Activated CD4-positive, alpha-beta memory T cell treated with anti-CD3 and anti-CD28 coated beads, Interleukin-2, amount 10 ng/mL, durations not matched to agents 7 days and 5 days (primary cell): ENCODE measurements around the gene PDCD4. TPM values are rescaled to one million over a fixed set of nuclear protein-coding genes. Genes with fewer than 3 reads are reported as not detected.

Source experiments
- CTCF ChIA-PET: fragments of 350-600 bp; sonication (Branson Sonifier 250); formaldehyde crosslinking; loops from one replicate; lab custom pipeline; 2021; ENCODE audit warnings: antibody characterized with exemption, inconsistent platforms; lab: Charles Lee
- POLR2A ChIA-PET: fragments of 350-600 bp; sonication (Branson Sonifier 250); formaldehyde crosslinking; loops from one replicate; lab custom pipeline; 2021; ENCODE audit warnings: antibody characterized with exemption; lab: Charles Lee
- DNase-seq: peaks from one replicate; pipeline ENCODE4 v3.0.0-alpha.2; 2020
- H3K27ac Mint-ChIP-seq: one replicate; pipeline ENCODE4 v1.8.0; 2021; ENCODE audit warnings: mild to moderate bottlenecking, mixed read lengths
- H3K27me3 Mint-ChIP-seq: one replicate; pipeline ENCODE4 v1.8.0; 2021; ENCODE audit warnings: mixed read lengths
- H3K36me3 Mint-ChIP-seq: one replicate; pipeline ENCODE4 v1.8.0; 2021; ENCODE audit warnings: low read depth, mixed read lengths
- H3K4me1 Mint-ChIP-seq: one replicate; pipeline ENCODE4 v1.8.0; 2021; ENCODE audit warnings: mixed read lengths
- H3K4me3 Mint-ChIP-seq: one replicate; pipeline ENCODE4 v1.8.0; 2021; ENCODE audit warnings: mild to moderate bottlenecking, mixed read lengths
- H3K9me3 Mint-ChIP-seq: one replicate; pipeline ENCODE4 v1.8.0; 2021; ENCODE audit warnings: mixed read lengths
- total RNA-seq, 2 experiments: library from RNA; stranded (reverse); gene quantifications; one replicate each; pipeline ENCODE4 v1.2.3, GENCODE V29; 2021

The PDCD4 gene
- total RNA-seq, 2 experiments from 2014 or later: 105 to 109 TPM

DNA sequence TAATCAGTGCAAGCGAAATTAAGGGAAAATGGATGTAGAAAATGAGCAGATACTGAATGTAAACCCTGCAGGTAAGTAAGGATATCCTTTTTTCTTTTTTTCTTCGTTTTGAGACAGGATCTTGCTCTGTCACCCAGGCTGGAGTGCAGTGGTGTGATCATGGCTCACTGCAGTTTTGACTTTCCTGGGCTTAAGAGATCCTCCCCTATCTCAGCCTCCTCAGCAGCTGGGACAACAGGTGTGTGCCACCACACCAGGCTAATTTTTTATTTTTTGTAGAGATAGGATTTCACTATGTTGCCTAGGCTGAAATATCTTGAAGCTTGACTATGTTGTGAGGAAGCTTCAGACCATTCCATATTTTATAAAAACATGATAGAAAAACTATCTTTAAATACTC, 4.3 kb downstream of the PDCD4 start:
- ChIA-PET POLR2A (interaction anchor here (0.8 to 1.8 kb wide), 4 partner anchors 11 to 101 kb away, joined by 3 to 7 read pairs (median 6); no protein-coding TSS in a partner anchor), CTCF (interaction anchor here (0.9 to 2.0 kb wide), 3 partner anchors 16 to 18 kb away, joined by 3 to 6 read pairs (median 3); no protein-coding TSS in a partner anchor)
- no peak overlapping the region for H3K27ac Mint-ChIP-seq
- H3K9me3 Mint-ChIP-seq: no peaks in the 10 kb centered on the region
- H3K36me3 Mint-ChIP-seq: peaks cover 42% of the 10 kb centered on the region
- no peaks in the 10 kb centered on the region for H3K27me3 Mint-ChIP-seq
- H3K4me3 Mint-ChIP-seq: no peak overlapping the region
- no peak for DNase-seq
- peaks cover 31% of the 10 kb centered on the region for H3K4me1 Mint-ChIP-seq

DNA sequence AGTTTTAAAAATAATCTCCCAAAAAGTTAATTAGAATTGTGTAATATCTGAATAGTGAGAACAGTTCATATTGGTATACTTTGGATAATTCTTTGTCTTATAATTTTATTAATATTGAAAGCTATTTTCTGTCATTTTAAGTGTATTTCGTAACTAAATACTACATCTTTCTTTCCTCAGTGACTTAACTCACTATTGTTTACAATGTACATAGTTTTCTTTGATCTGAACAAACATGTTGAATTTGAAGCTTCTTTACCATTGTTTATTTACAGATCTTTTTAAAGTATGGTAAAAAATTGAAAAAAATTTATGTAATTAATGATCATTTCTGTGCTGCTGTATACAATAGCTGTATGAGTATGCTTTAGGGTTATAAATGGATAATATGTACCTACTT, 5.1 kb downstream of the PDCD4 start:
- DNase-seq: no peak
- H3K4me3 Mint-ChIP-seq: no peak overlapping the region
- H3K9me3 Mint-ChIP-seq: no peaks in the 10 kb centered on the region
- no peaks in the 10 kb centered on the region for H3K27me3 Mint-ChIP-seq
- no peak overlapping the region for H3K27ac Mint-ChIP-seq
- ChIA-PET CTCF (interaction anchor here (1.1 to 2.0 kb wide), 3 partner anchors 15 to 199 kb away, joined by 3 to 6 read pairs (median 3); no protein-coding TSS in a partner anchor), POLR2A (interaction anchor here (1.2 to 1.8 kb wide), 3 partner anchors 12 to 102 kb away, joined by 4 to 7 read pairs (median 7); no protein-coding TSS in a partner anchor)
- H3K36me3 Mint-ChIP-seq: peaks cover 47% of the 10 kb centered on the region
- peaks cover 30% of the 10 kb centered on the region for H3K4me1 Mint-ChIP-seq

DNA sequence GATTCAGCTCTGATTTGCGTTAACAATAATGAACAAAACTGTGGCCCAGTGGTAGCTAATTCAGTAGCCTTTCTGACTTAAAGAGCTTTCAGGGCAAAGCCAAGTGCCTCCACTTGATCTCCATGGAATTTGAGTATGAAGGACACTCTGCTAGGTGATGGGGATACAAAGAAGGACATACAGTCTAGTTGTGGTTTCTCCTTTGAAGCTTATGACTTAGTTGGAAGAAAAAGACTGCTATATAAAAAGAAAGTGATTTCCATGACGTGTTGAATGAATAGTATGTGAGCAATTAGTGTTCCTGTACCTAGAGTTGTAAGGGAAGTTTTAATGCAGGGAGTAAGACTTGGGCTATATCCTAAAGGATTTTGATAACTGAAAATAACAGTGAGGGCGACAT, 8.3 kb downstream of the PDCD4 start:
- H3K4me3 Mint-ChIP-seq: no peak overlapping the region
- no peak for DNase-seq
- peaks cover 67% of the 10 kb centered on the region for H3K36me3 Mint-ChIP-seq
- peaks cover 36% of the 10 kb centered on the region for H3K4me1 Mint-ChIP-seq
- ChIA-PET CTCF (interaction anchor here (1.4 kb wide), 1 partner anchor 12 kb away, joined by 5 read pairs; no protein-coding TSS in a partner anchor), POLR2A (interaction anchor here (1.0 to 1.6 kb wide), 4 partner anchors 10 to 22 kb away, joined by 3 read pairs; no protein-coding TSS in a partner anchor)
- no peaks in the 10 kb centered on the region for H3K9me3 Mint-ChIP-seq
- H3K27ac Mint-ChIP-seq: no peak overlapping the region
- no peaks in the 10 kb centered on the region for H3K27me3 Mint-ChIP-seq

DNA sequence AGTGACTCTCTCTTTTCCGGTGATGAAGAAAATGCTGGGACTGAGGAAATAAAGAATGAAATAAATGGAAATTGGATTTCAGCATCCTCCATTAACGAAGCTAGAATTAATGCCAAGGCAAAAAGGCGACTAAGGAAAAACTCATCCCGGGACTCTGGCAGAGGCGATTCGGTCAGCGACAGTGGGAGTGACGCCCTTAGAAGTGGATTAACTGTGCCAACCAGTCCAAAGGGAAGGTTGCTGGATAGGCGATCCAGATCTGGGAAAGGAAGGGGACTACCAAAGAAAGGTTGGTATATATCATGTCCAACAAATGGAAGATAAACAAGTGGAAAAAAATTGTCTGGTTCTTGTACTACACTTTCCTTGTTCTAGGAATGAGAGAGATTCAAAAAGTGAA, 9.5 kb downstream of the PDCD4 start:
- no peaks in the 10 kb centered on the region for H3K27me3 Mint-ChIP-seq
- peaks cover 68% of the 10 kb centered on the region for H3K36me3 Mint-ChIP-seq
- no peak overlapping the region for H3K4me3 Mint-ChIP-seq
- peaks cover 38% of the 10 kb centered on the region for H3K4me1 Mint-ChIP-seq
- ChIA-PET CTCF (interaction anchor here (0.8 kb wide), 1 partner anchor 135 kb away, joined by 3 read pairs; no protein-coding TSS in a partner anchor), POLR2A (interaction anchor here (1.0 to 2.0 kb wide), 3 partner anchors 10 to 103 kb away, joined by 3 to 5 read pairs (median 4); partner anchors contain the start of gene PDCD4)
- H3K9me3 Mint-ChIP-seq: no peaks in the 10 kb centered on the region
- H3K27ac Mint-ChIP-seq: no peak overlapping the region
- DNase-seq: no peak

DNA sequence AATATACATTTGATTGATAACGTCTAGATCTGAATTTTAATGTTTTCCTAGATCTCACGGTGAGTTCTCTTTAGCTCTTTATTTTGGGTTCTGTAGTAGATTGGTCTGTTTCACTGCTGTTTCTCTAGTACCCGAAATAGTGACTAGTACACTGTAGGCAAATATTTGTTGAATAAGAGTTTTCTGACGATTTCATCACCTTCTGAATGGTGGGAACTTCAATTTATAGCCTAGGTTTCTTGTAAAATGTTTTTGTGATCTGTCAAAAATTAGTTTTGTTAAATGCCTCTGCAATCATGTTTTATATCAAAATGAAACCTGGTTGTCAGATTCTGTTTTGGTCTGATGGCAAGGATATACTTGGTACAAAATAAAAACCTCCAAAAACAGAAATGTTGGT, 10.2 kb downstream of the PDCD4 start:
- H3K36me3 Mint-ChIP-seq: peaks cover 68% of the 10 kb centered on the region
- ChIA-PET CTCF (interaction anchor here (0.8 to 1.2 kb wide), 4 partner anchors 10 to 135 kb away, joined by 3 to 7 read pairs (median 3); partner anchors contain the start of gene PDCD4), POLR2A (interaction anchor here (1.1 to 3.0 kb wide), 5 partner anchors 9 to 37 kb away, joined by 4 to 15 read pairs (median 5); partner anchors contain the start of genes BBIP1, PDCD4 and SHOC2)
- H3K27ac Mint-ChIP-seq: no peak overlapping the region
- no peak overlapping the region for H3K4me3 Mint-ChIP-seq
- H3K27me3 Mint-ChIP-seq: no peaks in the 10 kb centered on the region
- DNase-seq: no peak
- no peaks in the 10 kb centered on the region for H3K9me3 Mint-ChIP-seq
- peaks cover 39% of the 10 kb centered on the region for H3K4me1 Mint-ChIP-seq

DNA sequence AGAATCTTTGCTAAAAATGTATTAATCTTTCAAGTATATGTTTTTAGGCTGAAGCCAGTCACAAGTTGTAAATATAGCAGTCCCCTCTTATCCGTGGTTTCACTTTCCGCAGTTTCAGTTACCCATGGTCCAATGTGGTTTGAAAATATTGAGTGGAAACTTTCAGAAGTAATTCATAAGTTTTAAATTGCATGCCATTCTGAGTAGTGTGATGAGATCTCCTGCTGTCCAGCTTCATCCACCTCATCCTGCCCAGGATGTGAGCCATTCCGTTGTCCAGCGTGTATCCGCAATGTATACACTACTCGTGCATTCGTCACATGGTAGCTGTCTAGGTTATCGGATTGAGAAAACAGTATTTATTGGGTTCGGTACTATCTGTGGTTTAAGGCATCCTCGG, 12.2 kb downstream of the PDCD4 start:
- Mint-ChIP-seq H3K4me3 (peak overlapping the region; percentile 60), H3K27ac (peak overlapping the region; percentile 40), H3K4me1 (peaks cover 41% of the 10 kb centered on the region), H3K36me3 (peaks cover 65% of the 10 kb centered on the region), H3K9me3 (no peaks in the 10 kb centered on the region), H3K27me3 (no peaks in the 10 kb centered on the region)
- no peak for DNase-seq
- CTCF ChIA-PET: interaction anchor here (1.9 kb wide), 1 partner anchor 138 kb away, joined by 5 read pairs; no protein-coding TSS in a partner anchor
- POLR2A ChIA-PET: interaction anchor here (1.1 to 3.0 kb wide), 4 partner anchors 10 to 26 kb away, joined by 3 to 15 read pairs (median 10); partner anchors contain the start of gene PDCD4

DNA sequence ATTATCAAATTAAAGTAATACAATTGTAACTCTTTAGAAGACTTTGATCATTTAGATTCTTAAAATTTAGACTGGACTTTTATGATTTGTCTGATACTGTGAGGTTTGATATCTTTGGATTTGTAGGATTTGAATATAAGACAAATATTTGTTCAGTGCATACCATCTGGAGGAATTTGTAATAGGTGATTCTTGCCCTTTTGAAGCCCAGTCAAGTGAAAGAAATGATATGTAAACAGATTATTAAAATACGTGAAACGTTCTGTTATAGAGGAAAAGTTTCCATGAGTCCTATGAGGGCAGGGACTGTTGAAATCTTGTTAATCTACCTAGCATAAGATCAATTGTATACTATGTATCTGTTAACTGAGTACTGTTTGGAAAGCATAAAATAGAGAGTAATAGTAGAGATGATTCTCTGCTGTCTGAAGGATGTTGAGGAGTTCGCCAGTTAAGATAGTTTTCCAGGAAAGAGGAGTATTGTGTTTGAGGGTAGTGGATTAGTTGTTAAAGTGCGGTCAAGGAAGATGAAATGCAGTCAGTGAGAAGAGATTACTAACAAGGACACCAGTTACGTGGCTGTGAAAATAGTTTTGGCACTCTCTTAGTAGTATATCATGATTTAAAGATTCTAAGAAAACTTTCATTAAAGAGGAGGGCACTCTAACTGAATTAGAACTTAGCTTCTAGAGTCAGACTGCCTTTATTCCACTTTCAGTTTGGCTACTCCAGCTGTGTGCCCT, 14.4 kb downstream of the PDCD4 start:
- Mint-ChIP-seq H3K36me3 (peaks cover 67% of the 10 kb centered on the region), H3K27ac (no peak overlapping the region), H3K9me3 (no peaks in the 10 kb centered on the region), H3K27me3 (no peaks in the 10 kb centered on the region), H3K4me3 (no peak overlapping the region), H3K4me1 (peaks cover 33% of the 10 kb centered on the region)
- DNase-seq: no peak
- ChIA-PET POLR2A (interaction anchor here (1.2 to 1.8 kb wide), 3 partner anchors 13 to 112 kb away, joined by 3 to 6 read pairs (median 4); partner anchors contain the start of gene PDCD4), CTCF (interaction anchor here (0.7 to 2.6 kb wide), 3 partner anchors 13 to 83 kb away, joined by 3 to 14 read pairs (median 4); partner anchors contain the start of gene PDCD4)

DNA sequence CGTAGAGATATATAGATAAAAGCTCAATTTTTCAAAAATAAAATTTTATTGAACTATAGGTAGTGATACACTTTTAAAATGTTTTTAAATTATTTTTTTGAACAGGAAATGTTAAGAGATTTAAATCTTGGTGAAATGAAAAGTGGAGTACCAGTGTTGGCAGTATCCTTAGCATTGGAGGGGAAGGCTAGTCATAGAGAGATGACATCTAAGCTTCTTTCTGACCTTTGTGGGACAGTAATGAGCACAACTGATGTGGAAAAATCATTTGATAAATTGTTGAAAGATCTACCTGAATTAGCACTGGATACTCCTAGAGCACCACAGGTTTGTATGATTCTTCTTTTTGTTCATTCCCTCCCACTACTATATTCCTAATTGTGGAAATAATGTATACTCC, 15.8 kb downstream of the PDCD4 start:
- DNase-seq: no peak
- Mint-ChIP-seq H3K27ac (no peak overlapping the region), H3K4me1 (peaks cover 24% of the 10 kb centered on the region), H3K27me3 (no peaks in the 10 kb centered on the region), H3K9me3 (no peaks in the 10 kb centered on the region), H3K36me3 (peaks cover 63% of the 10 kb centered on the region), H3K4me3 (no peak overlapping the region)
- POLR2A ChIA-PET: interaction anchor here (0.6 to 1.8 kb wide), 6 partner anchors 10 to 113 kb away, joined by 3 to 6 read pairs (median 3); partner anchors contain the start of genes BBIP1 and SHOC2
- CTCF ChIA-PET: interaction anchor here (0.8 to 2.6 kb wide), 5 partner anchors 10 to 148 kb away, joined by 3 to 14 read pairs (median 6); partner anchors contain the start of gene PDCD4

DNA sequence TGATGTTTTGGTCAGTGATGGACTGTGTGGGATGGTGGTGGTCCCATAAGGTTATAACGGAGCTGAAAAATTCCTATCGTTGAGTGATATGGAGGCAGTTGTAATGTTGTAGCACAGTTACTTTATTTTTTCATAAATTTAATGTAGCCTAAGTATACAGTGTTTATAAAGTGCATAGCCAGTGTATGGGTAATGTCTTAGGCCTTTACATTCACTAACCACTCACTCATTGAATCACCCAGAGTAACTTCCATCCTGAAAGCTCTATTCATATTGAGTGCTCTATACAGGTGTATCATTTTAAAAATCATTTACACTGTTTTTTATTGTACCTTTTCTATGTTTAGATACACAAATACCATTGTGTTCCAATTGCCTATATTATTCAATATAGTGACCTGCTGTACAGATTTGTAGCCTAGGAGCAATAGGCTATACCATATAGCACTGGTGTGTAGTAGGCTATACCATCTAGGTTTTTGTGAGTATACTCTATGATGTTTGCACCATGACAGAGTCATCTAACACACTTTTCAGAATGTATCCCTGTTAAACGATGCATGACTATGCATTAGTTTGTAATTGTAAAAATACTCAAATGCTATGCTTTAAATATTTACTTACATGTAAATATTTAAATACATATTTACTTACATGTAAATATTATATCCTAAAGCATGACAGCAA, 21.0 kb downstream of the PDCD4 start:
- POLR2A ChIA-PET: interaction anchor here (0.8 kb wide), 1 partner anchor 20 kb away, joined by 4 read pairs; no protein-coding TSS in a partner anchor
- Mint-ChIP-seq H3K36me3 (peaks cover 60% of the 10 kb centered on the region), H3K9me3 (no peaks in the 10 kb centered on the region), H3K4me3 (no peak overlapping the region), H3K27ac (no peak overlapping the region), H3K27me3 (no peaks in the 10 kb centered on the region), H3K4me1 (peaks cover 5% of the 10 kb centered on the region)
- CTCF ChIA-PET: interaction anchor here (0.8 to 4.4 kb wide), 14 partner anchors 10 to 220 kb away, joined by 3 to 27 read pairs (median 6); partner anchors contain the start of genes BBIP1 and SHOC2
- no peak for DNase-seq

DNA sequence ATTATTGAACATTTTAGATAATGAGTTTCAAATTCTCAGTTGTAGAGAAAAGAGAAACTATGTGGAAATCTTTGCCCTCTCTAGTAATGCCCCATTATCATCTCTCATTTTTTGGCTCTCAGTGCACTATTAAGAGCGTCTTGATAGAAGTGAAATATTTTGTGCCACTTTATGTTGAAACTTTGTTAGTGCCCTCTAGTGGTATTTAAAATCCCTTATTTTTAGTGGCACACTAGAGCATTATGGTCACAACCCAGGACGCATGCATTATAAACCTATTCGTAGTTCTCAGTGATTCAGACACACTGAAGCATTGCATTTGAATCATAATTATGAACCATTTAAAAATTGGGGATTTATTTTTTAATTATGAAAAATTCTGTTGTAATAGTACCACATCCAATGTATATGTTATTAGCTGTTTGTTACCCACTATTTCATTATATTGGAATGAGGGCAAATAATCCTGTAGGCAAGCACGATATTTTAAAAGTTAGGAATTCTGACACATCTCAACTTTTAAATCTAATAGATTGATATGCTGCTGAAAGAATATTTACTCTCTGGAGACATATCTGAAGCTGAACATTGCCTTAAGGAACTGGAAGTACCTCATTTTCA, 21.9 kb downstream of the PDCD4 start:
- H3K36me3 Mint-ChIP-seq: peaks cover 65% of the 10 kb centered on the region
- no peaks in the 10 kb centered on the region for H3K9me3 Mint-ChIP-seq
- POLR2A ChIA-PET: interaction anchor here (0.8 to 1.2 kb wide), 4 partner anchors 9 to 36 kb away, joined by 3 to 4 read pairs (median 3); no protein-coding TSS in a partner anchor
- no peaks in the 10 kb centered on the region for H3K27me3 Mint-ChIP-seq
- no peak for DNase-seq
- peaks cover 5% of the 10 kb centered on the region for H3K4me1 Mint-ChIP-seq
- H3K4me3 Mint-ChIP-seq: no peak overlapping the region
- CTCF ChIA-PET: interaction anchor here (0.6 to 4.4 kb wide), 20 partner anchors 9 to 283 kb away, joined by 3 to 27 read pairs (median 4); partner anchors contain the start of genes BBIP1 and SHOC2
- no peak overlapping the region for H3K27ac Mint-ChIP-seq

DNA sequence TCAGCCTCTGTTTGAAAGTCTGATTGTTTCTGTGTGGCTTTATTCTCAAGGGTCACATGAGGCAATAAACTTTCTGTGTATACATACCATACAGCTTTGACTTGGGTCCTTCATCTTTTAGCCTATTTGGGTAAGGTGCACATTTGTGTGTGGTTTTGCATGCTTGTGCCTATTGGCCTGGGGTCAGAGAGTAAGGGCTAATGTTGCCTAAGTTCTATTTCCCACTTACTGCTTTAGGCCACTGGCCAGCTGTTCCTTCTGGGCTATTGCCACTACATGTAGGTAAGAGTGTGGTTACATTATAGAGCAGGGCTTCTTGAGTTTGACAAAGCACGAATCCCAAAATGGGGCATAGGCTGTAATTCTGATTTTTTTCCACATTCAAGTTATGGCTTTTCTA, 25.5 kb downstream of the PDCD4 start:
- CTCF ChIA-PET: interaction anchor here (0.6 to 2.1 kb wide), 11 partner anchors 10 to 225 kb away, joined by 3 to 8 read pairs (median 3); partner anchors contain the start of genes BBIP1 and PDCD4
- no peak for DNase-seq

More for the DNA sequence above, 25.5 kb downstream of the PDCD4 start:
- Mint-ChIP-seq H3K4me1 (peaks cover 16% of the 10 kb centered on the region), H3K9me3 (no peaks in the 10 kb centered on the region), H3K4me3 (no peak overlapping the region), H3K27ac (no peak overlapping the region), H3K36me3 (peaks cover 64% of the 10 kb centered on the region), H3K27me3 (no peaks in the 10 kb centered on the region)
- POLR2A ChIA-PET: interaction anchor here (0.7 to 2.1 kb wide), 5 partner anchors 10 to 579 kb away, joined by 3 to 5 read pairs (median 3); partner anchors contain the start of genes BBIP1 and SHOC2
